Adrenal gland (tissue), 12 donors: ENCODE measurements around the gene MPPED1. TPM values are rescaled to one million over a fixed set of nuclear protein-coding genes. Genes with fewer than 3 reads are reported as not detected.

Experiments used
- DNase-seq, 7 donors: peaks; one replicate each; pipeline ENCODE4 v3.0.0-alpha.2; 2019 to 2020
- H3K27ac ChIP-seq, 5 donors: fragments of 200-600 bp; sonication (generic) in 4 of 5; 1 replicate in 3 of 5; 2 replicates in 2 of 5; pipeline versions ENCODE4 v1.5.1 to v1.8.0; 2016 to 2020; ENCODE audit warnings: mild to moderate bottlenecking in 1 of 5
- H3K27me3 ChIP-seq: fragments of 200-600 bp; 2 replicates; pipeline ENCODE4 v1.8.0; 2021
- H3K36me3 ChIP-seq, 2 donors: fragments of 200-600 bp; replicated peaks in 1 of 2; 1 replicate in 1 of 2; 2 replicates in 1 of 2; pipeline versions ENCODE4 v1.5.1 to v1.8.0; 2018 to 2022
- H3K4me1 ChIP-seq, 2 donors: fragments of 200-600 bp; replicated peaks in 1 of 2; 1 replicate in 1 of 2; 2 replicates in 1 of 2; pipeline versions ENCODE4 v1.5.1 to v1.8.0; 2018 to 2021
- H3K4me3 ChIP-seq, 4 donors: fragments of 200-600 bp; sonication (generic) in 3 of 4; one replicate each; pipeline ENCODE4 v1.5.1; 2016 to 2018
- H3K9me3 ChIP-seq, 3 donors: fragments of 200-600 bp; sonication (generic) in 1 of 3; replicated peaks in 1 of 3; 1 replicate in 2 of 3; 2 replicates in 1 of 3; pipeline versions ENCODE4 v1.5.1 to v1.8.0; 2016 to 2021
- POLR2A ChIP-seq, 2 donors: fragments of 450-650 bp; IDR thresholded peaks; one replicate each; pipeline ENCODE4 v1.6.1; 2017; ENCODE audit warnings: antibody characterized with exemption in 2 of 2, mild to moderate bottlenecking in 2 of 2, moderate library complexity in 1 of 2
- WGBS, 4 donors: extraction: QIAGEN DNeasy Blood & Tissue Kit in 2 of 4; methylation state at CpG; one replicate each; pipeline versions ENCODE4 v1.1.5 to v1.1.7; 2013 to 2017; 5-methylcytosine and 5-hydroxymethylcytosine counted together
- intact Hi-C, 2 donors: fragments of 100-400 bp; cut with DNase I; formaldehyde crosslinking; loops; one replicate each; pipeline versions ENCODE4 v1.14.1 to v1.15.0; 2022 to 2023
- polyA plus RNA-seq, 3 donors: library from polyadenylated mRNA; stranded (reverse); fragments of 200-250 nt in 2 of 3; fragments of 350-450 nt in 1 of 3; fragmentation: Illumina TruSeq in 1 of 3; extraction: RNeasy Lipid Tissue Mini Kit (QIAGEN cat#74804) in 1 of 3; gene quantifications; one replicate each; pipeline ENCODE4 v1.2.3, GENCODE V29; 2013 to 2014
- total RNA-seq, 9 donors: library from RNA; depleted of rRNA in 4 of 9; stranded (reverse); fragments of >200 nt in 4 of 9; fragments of 120-200 nt in 1 of 9; fragmentation: NEBNext Ultra II Directional in 1 of 9; extraction: Animal tissue kit (Norgen Biotek cat#: 25700) in 1 of 9; gene quantifications; one replicate each; pipeline versions ENCODE4 v1.1.0 to v1.2.4, GENCODE V29; 2013 to 2023
- TF ChIP-seq, protein P1 (sequence below), 6 experiments: fragments of 450-650 bp in 4 of 6; fragments of 200-600 bp in 2 of 6; sonication (generic) in 1 of 6; IDR thresholded peaks; 1 replicate in 5 of 6; 2 replicates in 1 of 6; pipeline versions ENCODE4 v1.5.1 to v1.8.0; 2016 to 2021; ENCODE audit warnings: antibody characterized with exemption in 6 of 6, mild to moderate bottlenecking in 2 of 6, moderate library complexity in 1 of 6
- donor health status: healthy with polysubstance abuse.
- donor health status: Bipolar disorder and iron deficiency.
- donor health status: DM: yes; HTN: yes; CAD: no.
- donor health status: DM: no; HTN: no; CAD: no.
- donor health status: DM: no; HTN: no; CAD: no.
- donor health status: DM: yes; HTN: yes; CAD: no.

The MPPED1 gene
- total and polyA plus RNA-seq, 12 donors, result 0.07 to 0.44 (median 0.11) TPM; not detected in 8

- Histone ChIP-seq H3K9me3 (no peaks in the 10 kb centered on the region), H3K27me3 (no peaks in the 10 kb centered on the region), H3K27ac (no peak overlapping the region), H3K4me3 (no peak overlapping the region), H3K36me3 (no peaks in the 10 kb centered on the region), H3K4me1 (no peaks in the 10 kb centered on the region)
- WGBS, 4 donors, result 64 to 71% (median 66%) methylated on average over 8 to 11 of the region's 11 CpGs
- intact Hi-C loops, result no loop called here
- DNase-seq, result no peak
- TF ChIP-seq, protein P1, sequence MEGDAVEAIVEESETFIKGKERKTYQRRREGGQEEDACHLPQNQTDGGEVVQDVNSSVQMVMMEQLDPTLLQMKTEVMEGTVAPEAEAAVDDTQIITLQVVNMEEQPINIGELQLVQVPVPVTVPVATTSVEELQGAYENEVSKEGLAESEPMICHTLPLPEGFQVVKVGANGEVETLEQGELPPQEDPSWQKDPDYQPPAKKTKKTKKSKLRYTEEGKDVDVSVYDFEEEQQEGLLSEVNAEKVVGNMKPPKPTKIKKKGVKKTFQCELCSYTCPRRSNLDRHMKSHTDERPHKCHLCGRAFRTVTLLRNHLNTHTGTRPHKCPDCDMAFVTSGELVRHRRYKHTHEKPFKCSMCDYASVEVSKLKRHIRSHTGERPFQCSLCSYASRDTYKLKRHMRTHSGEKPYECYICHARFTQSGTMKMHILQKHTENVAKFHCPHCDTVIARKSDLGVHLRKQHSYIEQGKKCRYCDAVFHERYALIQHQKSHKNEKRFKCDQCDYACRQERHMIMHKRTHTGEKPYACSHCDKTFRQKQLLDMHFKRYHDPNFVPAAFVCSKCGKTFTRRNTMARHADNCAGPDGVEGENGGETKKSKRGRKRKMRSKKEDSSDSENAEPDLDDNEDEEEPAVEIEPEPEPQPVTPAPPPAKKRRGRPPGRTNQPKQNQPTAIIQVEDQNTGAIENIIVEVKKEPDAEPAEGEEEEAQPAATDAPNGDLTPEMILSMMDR (IDR thresholded peaks at IDR 0.05), result no peak
- TF ChIP-seq POLR2A (IDR thresholded peaks at IDR 0.05), result no peak
These were observed 90.1 kb downstream of the MPPED1 start for GRCh38 chr22:43501878-43502277.

GRCh38 chr22:43502306-43502874 is 90.6 kb downstream of the MPPED1 start:
- Histone ChIP-seq H3K36me3 (no peaks in the 10 kb centered on the region), H3K4me3 (no peak overlapping the region), H3K4me1 (no peaks in the 10 kb centered on the region), H3K27me3 (no peaks in the 10 kb centered on the region), H3K9me3 (no peaks in the 10 kb centered on the region), H3K27ac (no peak overlapping the region)
- DNase-seq, result no peak
- intact Hi-C loops, result no loop called here
- 73 to 83% (median 79%) methylated on average over 11 to 20 of the region's 20 CpGs for WGBS, 4 donors
- TF ChIP-seq, protein P1 (IDR thresholded peaks at IDR 0.05), result no peak
- no peak for TF ChIP-seq POLR2A (IDR thresholded peaks at IDR 0.05)

- no peaks in the 10 kb centered on the region for H3K4me1 ChIP-seq
- H3K36me3 ChIP-seq, result no peaks in the 10 kb centered on the region
- no peak overlapping the region for H3K27ac ChIP-seq
- 85 to 93% (median 87%) methylated on average over 3 of the region's 3 CpGs for WGBS, 4 donors
- no peak overlapping the region for H3K4me3 ChIP-seq
- no peaks in the 10 kb centered on the region for H3K9me3 ChIP-seq
- no peak for DNase-seq
- intact Hi-C loops, result no loop called here
- TF ChIP-seq POLR2A (IDR thresholded peaks at IDR 0.05), result no peak
- TF ChIP-seq, protein P1 (IDR thresholded peaks at IDR 0.05), result no peak
- H3K27me3 ChIP-seq, result no peaks in the 10 kb centered on the region
These were observed 92.3 kb downstream of the MPPED1 start for GRCh38 chr22:43504068-43504467.

DNA sequence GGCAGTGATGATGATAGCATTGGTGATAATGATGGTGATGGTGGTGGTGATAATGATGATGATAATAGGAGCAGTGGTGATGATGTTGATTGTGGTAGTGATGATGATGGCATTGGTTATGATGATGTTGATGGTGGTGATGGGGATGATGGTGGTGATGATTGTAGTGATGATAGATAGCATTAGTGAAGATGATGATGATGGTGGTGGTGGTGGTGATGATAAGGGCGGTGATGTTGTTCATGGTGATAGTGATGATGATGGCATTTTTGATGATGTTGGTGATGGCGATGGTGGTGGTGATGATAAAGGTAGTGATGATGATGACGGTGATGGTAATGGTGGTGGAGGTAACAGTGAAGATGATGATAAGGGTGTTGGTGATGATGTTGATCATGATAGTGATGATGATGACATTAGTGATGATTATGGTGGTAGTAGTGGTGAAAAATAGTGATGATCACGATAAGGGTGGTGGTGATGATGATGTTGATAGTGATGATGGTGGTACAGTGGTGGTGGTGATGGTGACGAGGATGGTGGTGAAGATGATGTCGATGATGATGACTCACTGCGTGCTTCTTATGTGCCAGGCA is 93.0 kb downstream of the MPPED1 start:
- Histone ChIP-seq H3K36me3 (no peaks in the 10 kb centered on the region), H3K27me3 (no peaks in the 10 kb centered on the region), H3K27ac (no peak overlapping the region), H3K4me1 (no peaks in the 10 kb centered on the region), H3K9me3 (no peaks in the 10 kb centered on the region), H3K4me3 (no peak overlapping the region)
- intact Hi-C loops, result no loop called here
- 88 to 94% (median 93%) methylated on average over 7 of the region's 7 CpGs for WGBS, 4 donors
- DNase-seq, result no peak
- TF ChIP-seq, protein P1 (IDR thresholded peaks at IDR 0.05), result no peak
- TF ChIP-seq POLR2A (IDR thresholded peaks at IDR 0.05), result no peak
